ENCODE results near the gene RHEX. TPM values are rescaled to one million over a fixed set of nuclear protein-coding genes. Genes with fewer than 3 reads are reported as not detected.

RHEX gene
- total and polyA plus RNA-seq, 2 donors (not counting 1 experiment from before 2014, with no cell fraction given), result 1.8 to 12.8 TPM

DNA sequence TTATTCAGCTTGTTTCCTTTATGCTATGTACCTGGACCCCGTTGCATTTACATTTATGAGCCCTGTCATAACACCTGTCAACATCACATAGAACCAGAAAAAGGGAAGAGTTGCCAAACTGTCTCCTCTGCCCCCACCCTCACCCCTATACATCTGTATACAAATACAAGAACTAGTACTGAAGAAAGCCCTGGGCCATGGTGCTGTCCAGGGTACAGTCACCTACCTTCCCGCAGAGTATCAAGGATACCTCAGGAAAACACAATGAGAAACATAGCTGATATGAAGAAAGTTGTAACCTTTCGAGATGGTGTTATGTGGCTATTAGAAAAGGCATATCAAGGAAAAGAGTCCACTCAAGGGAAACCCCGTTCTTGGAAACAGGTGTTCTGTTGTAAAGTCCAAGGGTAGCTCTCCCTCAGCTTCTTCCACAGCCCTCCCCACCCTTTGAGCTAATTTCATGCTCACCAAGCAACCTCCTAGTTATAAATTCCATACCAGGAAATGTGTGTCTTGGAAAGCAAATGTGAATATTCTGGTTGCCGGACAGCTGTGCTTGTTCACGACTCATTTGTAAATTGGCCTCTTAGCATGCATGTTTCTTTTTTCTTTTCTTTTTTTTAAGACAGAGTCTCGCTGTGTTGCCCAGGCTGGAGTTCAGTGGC is 80.9 kb downstream of the RHEX start:
- Mint-ChIP-seq H3K4me3 (no peak overlapping the region), H3K4me1 (peaks cover 7% of the 10 kb centered on the region), H3K9me3 (ENCODE audit: insufficient read depth) (no peaks in the 10 kb centered on the region), H3K27ac (no peak overlapping the region), H3K27me3 (peaks cover 22% of the 10 kb centered on the region)
- no peak overlapping the region for H3K4me2 ChIP-seq (replicated peaks; ENCODE audit: low read depth, low read length, poor library complexity, severe bottlenecking)
- H4K20me1 ChIP-seq (ENCODE audit: control insufficient read depth, insufficient read depth, low read length, poor library complexity, severe bottlenecking), result no peaks in the 10 kb centered on the region
- H2AFZ ChIP-seq (ENCODE audit: insufficient read depth, low read depth, low read length, poor library complexity, severe bottlenecking), result no peak overlapping the region
- no peak overlapping the region for H3K9ac ChIP-seq (ENCODE audit: low read length)
- no peak overlapping the region for H3K4me3 ChIP-seq (ENCODE audit: control extremely low read depth in 1 of 5, extremely low read depth in 1 of 5, insufficient read depth in 1 of 5, low read depth in 2 of 5, low read length in 4 of 5)
- ATAC-seq (ENCODE audit: low read depth) (no peak), DNase-seq (no peak)
- ChIA-PET POLR2A (no interaction called here), CTCF (interaction anchor here (0.6 to 1.6 kb wide), 3 partner anchors 157 to 370 kb away, joined by 3 to 5 read pairs (median 3); no protein-coding TSS in a partner anchor)
- H3K36me3 ChIP-seq (replicated peaks in 1 of 2; ENCODE audit: control extremely low read depth in 1 of 2, control insufficient read depth in 1 of 2, extremely low read depth in 1 of 2, insufficient read depth in 2 of 2, low read length in 1 of 2), result no peaks in the 10 kb centered on the region
- intact Hi-C loops (cut with micrococcal nuclease), result no loop called here
- H3K9me3 ChIP-seq (ENCODE audit: control extremely low read depth in 1 of 3, control insufficient read depth in 2 of 3, insufficient read depth in 1 of 3, low read length in 2 of 3), result no peaks in the 10 kb centered on the region
- WGBS (ENCODE audit: insufficient coverage), result 78% methylated on average over 2 of the region's 7 CpGs
- no peak for TF ChIP-seq EZH2 (IDR thresholded peaks at IDR 0.05; ENCODE audit: borderline replicate concordance, insufficient read depth, low read depth, low read length, poor library complexity, severe bottlenecking)
- TF ChIP-seq, protein P1, sequence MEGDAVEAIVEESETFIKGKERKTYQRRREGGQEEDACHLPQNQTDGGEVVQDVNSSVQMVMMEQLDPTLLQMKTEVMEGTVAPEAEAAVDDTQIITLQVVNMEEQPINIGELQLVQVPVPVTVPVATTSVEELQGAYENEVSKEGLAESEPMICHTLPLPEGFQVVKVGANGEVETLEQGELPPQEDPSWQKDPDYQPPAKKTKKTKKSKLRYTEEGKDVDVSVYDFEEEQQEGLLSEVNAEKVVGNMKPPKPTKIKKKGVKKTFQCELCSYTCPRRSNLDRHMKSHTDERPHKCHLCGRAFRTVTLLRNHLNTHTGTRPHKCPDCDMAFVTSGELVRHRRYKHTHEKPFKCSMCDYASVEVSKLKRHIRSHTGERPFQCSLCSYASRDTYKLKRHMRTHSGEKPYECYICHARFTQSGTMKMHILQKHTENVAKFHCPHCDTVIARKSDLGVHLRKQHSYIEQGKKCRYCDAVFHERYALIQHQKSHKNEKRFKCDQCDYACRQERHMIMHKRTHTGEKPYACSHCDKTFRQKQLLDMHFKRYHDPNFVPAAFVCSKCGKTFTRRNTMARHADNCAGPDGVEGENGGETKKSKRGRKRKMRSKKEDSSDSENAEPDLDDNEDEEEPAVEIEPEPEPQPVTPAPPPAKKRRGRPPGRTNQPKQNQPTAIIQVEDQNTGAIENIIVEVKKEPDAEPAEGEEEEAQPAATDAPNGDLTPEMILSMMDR (IDR thresholded peaks at IDR 0.05), result no peak
- peaks cover 0 to 5% of the 10 kb centered on the region in 2 donors for H3K4me1 ChIP-seq (ENCODE audit: control insufficient read depth in 2 of 2, insufficient read depth in 2 of 2, low read length in 2 of 2)
- H3K79me2 ChIP-seq (ENCODE audit: control insufficient read depth, insufficient read depth, low read length), result no peaks in the 10 kb centered on the region
- H3K27me3 ChIP-seq (replicated peaks in 1 of 4; ENCODE audit: control extremely low read depth in 1 of 4, control insufficient read depth in 3 of 4, insufficient read depth in 4 of 4, low read length in 3 of 4), result peaks cover 0 to 6% (median under 1%) of the 10 kb centered on the region in 4 experiments
- H3K27ac ChIP-seq (ENCODE audit: low read length in 2 of 2), result no peak overlapping the region

DNA sequence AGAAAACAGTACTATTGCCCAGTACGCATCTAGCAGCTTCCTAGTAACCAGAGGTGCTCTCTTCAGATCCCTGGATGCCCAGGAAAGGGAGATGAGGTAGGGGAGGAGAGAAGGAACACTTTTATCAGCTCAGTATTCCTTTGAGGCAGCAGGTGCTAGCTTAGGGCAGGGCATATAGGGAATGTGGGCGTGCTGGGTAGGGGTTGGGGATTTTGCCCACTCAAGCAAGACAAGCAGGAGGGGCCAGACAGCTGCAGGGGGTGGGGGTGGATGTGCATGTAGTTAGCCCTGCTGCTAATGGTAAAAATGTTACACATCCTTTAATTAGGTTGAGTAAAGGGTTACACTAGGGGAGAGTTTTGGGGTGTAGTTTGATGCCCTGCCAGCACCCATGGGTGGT is 82.3 kb downstream of the RHEX start:
- Histone ChIP-seq H3K4me2 (replicated peaks; ENCODE audit: low read depth, low read length, poor library complexity, severe bottlenecking) (no peak overlapping the region), H3K27me3 (replicated peaks in 1 of 4; ENCODE audit: control extremely low read depth in 1 of 4, control insufficient read depth in 3 of 4, insufficient read depth in 4 of 4, low read length in 3 of 4) (peaks cover 0 to 12% (median 2%) of the 10 kb centered on the region in 4 experiments), H2AFZ (ENCODE audit: insufficient read depth, low read depth, low read length, poor library complexity, severe bottlenecking) (no peak overlapping the region), H4K20me1 (ENCODE audit: control insufficient read depth, insufficient read depth, low read length, poor library complexity, severe bottlenecking) (no peaks in the 10 kb centered on the region), H3K4me3 (ENCODE audit: control extremely low read depth in 1 of 5, extremely low read depth in 1 of 5, insufficient read depth in 1 of 5, low read depth in 2 of 5, low read length in 4 of 5) (no peak overlapping the region), H3K9me3 (ENCODE audit: control extremely low read depth in 1 of 3, control insufficient read depth in 2 of 3, insufficient read depth in 1 of 3, low read length in 2 of 3) (no peaks in the 10 kb centered on the region), H3K36me3 (replicated peaks in 1 of 2; ENCODE audit: control extremely low read depth in 1 of 2, control insufficient read depth in 1 of 2, extremely low read depth in 1 of 2, insufficient read depth in 2 of 2, low read length in 1 of 2) (no peaks in the 10 kb centered on the region), H3K79me2 (ENCODE audit: control insufficient read depth, insufficient read depth, low read length) (no peaks in the 10 kb centered on the region), H3K27ac (ENCODE audit: low read length in 2 of 2) (no peak overlapping the region), H3K9ac (ENCODE audit: low read length) (no peak overlapping the region), H3K4me1 (ENCODE audit: control insufficient read depth in 2 of 2, insufficient read depth in 2 of 2, low read length in 2 of 2) (peaks cover 0 to 5% of the 10 kb centered on the region in 2 donors)
- intact Hi-C loops (cut with micrococcal nuclease), result no loop called here
- Mint-ChIP-seq H3K27me3 (peaks cover 31% of the 10 kb centered on the region), H3K27ac (no peak overlapping the region), H3K4me3 (no peak overlapping the region), H3K9me3 (ENCODE audit: insufficient read depth) (no peaks in the 10 kb centered on the region), H3K4me1 (peaks cover 7% of the 10 kb centered on the region)
- WGBS (ENCODE audit: insufficient coverage), result 54% methylated on average over 2 of the region's 2 CpGs
- ATAC-seq (ENCODE audit: low read depth) (no peak), DNase-seq (no peak)
- no peak for TF ChIP-seq EZH2 (IDR thresholded peaks at IDR 0.05; ENCODE audit: borderline replicate concordance, insufficient read depth, low read depth, low read length, poor library complexity, severe bottlenecking)
- TF ChIP-seq, protein P1 (IDR thresholded peaks at IDR 0.05), result no peak
- ChIA-PET CTCF (no interaction called here), POLR2A (no interaction called here)
